NCI-H1417 treated with DMSO at 0.1 percent for 48 hours (cell line): Measurements from ENCODE around the gene LRRC45.
A peak's percentile ranks its signal among the peaks of the same experiment; 100 is the strongest.
"Not testable (repeated sequence)": the region's sequence is repeated elsewhere in the genome, so short reads cannot be mapped to it uniquely, and the experiment has no call there.

ENCODE experiments used
- DNase-seq: peaks from one replicate; lab custom pipeline; 2025; lab: John Stamatoyannopoulos, UW

The LRRC45 gene

DNA sequence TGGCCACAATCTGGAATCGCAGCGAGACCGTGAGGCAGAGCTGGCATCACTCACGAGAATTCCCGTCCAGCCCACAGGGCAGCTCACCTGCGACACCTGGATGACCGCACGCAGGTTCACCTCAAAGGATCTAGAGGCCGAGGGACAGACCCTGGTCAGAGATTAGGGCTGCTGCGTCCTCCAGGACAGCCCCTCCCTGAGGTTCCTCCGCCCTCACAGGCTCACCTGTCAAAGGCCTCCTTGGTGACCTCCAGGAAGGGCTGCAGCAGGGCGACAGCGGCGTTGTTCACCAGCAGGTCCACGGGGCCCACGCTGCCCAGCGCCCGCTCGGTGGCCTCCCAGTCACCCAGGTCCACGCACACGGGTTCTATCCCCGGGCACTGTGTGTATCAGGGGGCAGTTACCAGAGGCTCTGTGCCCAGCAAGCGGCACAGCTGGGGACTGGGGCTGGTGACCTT is 13.6 kb downstream of the LRRC45 start:
- no peak for DNase-seq

DNA sequence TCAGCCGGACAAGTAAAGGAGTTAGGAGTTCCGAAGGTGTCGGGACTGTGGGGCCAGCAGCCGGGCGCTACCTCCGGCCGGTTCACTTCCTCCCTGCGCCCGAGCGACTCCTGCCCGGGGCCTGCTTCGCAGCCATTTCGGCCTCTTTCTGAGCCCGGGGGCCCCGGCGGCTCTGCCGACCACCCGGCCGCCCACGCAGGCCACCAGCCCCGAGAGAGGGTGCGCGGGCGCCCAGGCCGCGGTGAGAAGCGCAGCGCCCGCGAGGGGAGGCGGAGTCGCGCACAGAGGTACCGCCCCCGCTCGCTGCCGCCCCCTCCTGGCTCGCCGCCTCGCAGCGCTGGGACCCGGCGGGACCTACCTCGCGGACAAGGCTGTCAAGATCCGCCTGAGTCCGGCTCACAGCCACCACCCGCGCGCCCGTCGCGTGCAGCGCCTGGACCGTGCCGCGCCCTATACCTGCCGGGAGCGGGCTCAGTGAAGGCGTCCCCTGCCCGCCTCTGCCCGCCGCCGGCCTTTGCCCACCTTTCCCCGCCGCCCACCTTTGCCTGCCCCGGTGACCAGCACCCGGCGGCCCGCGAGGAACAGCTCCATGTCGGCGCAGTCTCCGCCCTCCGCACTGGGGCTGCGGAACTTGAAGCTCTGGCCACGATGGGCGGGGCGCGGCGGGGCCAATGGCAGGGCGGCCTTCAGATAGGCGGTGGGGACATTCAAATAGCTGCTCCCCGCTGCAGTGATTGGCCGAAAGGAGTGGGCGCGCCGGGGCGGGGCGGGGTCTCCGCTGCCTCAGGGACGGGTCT is 14.2 kb downstream of the LRRC45 start, which contains the start of gene DCXR:
Gene DCXR (minus strand): TSS at position 606 of the 797 bp plus-strand sequence. CDS start 15 bp downstream, at position 591.
- DNase-seq = peak; percentile 63

DNA sequence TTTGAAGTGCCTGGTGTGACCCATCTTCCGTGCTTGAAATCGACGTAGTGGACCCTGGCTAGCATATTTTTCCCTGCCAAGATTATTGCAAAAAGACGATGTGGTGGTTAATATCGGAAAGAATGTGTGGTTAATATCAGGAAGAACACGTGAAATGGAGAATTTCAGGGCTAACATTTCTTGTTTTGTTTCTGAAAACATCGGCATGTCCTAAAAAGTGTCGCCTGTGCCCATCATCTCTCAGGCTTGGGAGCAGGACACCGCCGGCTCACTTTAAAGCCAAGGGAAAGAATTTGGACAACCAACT is 14.7 kb downstream of the LRRC45 start:
- no peak for DNase-seq

DNA sequence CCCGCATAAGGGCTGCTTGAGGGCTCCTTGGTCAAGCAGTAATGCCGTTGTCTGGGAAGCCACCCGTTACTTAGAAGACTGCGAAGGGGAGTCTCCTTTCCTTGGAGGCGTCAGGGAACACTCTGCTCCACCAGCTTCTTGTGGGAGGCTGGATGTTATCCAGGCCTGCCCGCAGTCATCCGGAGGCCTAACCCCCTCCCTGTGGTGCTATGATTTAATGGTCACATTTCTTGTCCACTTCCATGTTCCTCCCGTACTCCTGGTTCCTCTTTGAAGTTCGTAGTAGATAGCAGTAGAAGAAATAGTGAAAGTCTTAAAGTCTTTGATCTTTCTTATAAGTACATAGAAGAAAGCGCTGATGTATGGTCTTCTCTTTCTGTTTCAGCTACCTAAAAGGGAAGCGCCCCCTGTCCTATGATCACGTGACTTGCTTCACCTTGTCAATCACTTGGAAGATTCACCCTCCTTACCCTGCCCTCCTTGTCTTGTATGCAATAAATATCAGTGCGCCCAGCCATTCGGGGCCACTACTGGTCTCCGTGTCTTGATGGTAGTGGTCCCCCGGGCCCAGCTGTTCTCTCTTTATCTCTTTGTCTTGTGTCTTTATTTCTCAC is 15.8 kb downstream of the LRRC45 start:
- DNase-seq = not testable (repeated sequence)

DNA sequence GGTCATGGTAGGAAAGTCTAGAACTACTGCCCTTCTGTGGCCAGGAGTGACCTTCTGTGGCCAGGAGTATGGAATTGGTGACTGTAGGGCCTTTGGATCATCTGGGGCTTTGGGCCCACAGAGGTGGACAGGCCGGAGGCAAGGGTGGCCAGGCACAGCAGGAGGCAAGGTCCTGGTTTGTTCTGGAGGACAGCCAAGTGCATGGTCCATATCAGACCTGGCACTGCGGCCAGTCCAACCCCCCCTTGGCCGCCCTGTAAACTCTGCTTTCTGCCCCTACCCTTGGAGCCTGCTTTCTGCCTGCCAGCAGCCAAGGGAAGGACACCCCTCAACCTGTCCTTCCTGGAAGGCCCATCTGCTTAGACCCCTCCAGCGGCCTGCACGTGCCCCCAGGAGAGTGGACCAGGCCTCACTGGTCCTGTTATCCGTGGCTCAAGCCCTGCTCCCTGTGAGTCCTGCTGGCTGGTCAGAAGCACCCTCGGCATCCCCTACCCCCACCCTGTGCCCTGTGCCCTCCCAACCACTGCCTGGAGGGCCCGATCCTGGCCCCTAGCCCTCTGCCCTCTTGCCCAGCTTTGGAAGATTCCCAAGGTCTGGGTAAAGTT is 16.7 kb downstream of the LRRC45 start:
- no peak for DNase-seq

DNA sequence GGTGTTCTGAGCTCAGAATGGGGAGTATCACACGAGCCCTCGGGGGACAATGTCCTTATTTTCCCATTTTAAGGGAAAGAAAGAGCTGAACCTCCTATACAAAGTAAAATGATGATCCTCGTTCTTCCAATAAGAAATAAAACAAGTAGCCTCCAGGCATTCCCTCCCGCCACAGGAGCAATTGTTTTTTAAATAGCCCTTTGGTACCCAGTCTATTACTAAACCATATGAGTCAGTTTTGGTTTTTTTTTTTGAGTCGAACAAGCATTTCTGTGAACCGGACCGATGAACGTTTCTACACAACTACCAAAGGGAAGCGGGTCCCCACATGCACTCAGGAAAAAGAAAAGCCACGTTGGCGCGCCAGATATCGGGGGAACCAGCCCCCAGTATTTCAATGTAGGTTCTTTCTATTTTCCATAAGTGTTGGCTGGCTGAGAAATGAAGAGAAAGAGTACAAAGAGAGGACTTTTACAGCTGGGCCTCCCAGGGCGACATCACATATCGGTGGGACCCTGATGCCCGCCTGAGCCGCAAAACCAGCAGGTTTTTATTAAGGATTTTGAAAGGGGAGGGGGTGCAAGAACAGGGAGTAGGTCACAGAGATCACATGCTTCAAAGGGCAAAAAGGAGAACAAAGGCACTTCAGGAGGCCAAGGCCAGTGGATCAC is 18.2 kb downstream of the LRRC45 start:
- no peak for DNase-seq

DNA sequence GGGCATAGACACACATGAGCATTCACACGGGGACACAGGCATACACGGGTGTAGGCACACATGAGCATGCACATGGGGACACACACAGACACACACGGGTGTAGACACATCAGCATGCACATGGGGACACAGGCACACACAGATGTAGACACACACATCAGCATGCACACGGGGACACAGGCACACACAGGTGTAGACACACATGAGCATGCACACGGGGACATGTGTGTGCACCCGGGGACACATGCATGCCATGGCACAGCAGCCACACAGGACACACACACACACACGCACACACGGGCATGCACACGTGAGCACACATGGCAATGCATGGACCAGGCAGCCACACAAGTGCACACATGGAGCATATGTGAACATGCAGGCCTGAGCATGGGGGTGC is 19.5 kb downstream of the LRRC45 start:
- DNase-seq = no peak

DNA sequence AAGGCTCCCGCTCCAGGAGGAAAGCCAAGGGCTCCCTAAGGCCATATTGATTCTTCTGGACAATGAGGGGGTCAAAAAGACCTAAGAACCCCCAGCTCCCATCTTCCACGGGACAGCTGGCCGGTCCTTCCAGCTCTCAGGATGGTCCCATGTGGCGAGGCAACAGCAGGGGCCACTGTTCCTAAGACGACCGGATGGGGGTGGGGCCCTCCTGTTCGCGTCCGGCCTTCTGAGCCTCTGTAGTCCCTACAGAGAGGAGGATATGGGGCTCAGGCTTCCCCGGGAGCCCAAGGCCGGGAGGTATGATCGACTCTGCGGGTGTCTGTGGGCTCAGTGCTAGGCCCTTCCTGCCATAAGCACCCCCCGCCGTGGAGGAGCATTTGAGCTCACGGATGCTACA is 20.4 kb downstream of the LRRC45 start:
- DNase-seq = no peak

DNA sequence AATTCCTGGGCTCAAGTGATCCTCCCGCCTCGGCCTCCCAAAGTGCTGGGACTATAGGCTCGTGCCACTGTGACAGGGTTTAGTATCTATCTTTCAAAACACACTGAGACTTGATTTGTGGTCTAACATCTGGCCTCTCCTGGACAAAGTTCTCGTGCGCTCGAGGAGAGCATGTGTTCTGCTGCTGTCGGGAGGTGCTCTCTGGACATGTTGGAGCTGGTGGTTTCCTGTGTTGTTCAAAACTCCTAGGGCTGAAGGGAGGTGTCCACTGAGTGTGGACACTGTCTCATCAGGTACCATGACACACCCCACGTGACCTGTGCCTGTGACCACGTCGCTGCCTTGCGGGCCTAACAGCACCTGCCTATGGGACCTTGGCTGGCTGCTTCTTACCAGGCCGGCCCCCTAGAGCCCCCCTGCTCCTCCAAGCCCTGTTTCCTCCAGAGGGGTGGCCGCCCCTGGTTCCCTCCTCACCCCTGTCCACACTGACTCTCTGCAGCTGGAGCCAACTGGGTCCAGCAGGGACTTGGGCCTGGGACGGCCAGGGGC is 22.9 kb downstream of the LRRC45 start:
- DNase-seq = no peak

DNA sequence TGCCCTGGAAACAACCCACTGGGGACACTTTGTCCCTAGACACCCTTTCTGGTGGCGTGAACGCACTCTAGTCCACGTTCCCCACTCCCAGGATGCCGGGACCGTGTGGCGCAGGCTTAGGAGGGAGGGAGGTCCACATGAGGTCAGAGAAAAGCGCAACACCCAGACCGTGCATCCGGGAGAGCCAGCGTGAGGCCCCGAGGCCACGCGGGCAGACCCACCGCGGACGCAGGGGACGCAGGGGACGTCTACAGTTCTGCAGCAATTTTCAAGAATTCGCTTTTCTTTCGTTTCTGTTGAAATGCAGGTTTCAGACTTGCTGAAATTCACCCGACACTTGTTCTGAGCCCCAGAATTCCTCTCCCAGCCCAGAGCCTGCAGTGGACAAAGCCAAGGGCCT is 23.8 kb downstream of the LRRC45 start:
- no peak for DNase-seq

DNA sequence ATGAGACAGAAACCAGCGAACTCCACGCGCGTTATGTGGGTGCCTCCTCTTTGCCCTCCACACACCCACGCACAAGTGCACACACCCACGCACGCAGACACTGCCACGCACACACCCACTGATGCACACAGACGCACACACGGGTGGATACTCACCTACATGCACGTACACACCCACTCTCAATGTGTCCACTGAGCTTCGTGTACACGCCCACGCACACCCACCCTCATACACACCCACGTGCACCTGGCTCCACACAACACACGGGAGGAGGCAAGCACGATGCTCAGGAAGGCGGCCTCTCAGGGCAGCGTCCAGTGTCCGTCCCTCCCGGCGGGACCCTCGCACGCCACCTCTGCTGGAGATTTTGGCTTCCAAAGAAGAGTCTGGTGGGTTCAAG is 24.3 kb downstream of the LRRC45 start:
- no peak for DNase-seq

DNA sequence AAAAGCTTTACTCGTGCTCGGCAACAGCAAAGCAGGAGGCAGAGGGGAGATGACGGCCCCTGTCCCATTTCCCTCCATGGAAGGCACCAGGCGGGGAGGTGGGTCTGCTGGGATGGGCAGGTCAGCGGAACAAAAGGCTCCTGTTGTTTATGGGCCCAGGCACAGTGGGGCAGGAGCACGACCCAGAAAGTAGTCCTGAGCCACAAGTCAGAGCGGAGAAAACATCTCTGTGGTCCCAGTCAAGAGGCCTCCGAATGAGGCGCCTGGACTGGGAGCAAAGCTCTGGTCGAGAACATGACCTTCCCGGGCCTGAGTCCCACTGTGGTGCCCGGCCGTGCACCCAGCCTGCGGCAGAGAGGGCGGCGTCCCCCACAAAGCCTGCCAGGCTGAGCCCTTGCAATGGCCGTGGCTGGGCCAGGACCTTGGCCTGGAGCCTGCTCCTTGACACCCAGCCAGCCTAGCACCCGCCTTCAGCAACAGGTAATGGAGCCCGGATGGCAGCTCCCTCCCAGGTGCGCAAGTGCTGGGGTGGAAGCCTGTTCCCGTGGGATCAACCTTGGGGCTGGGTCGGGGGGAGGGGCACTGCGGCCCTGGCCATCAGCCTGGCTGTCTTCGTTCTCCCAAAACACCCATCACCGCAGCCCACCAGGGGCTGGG is 24.9 kb downstream of the LRRC45 start:
- DNase-seq = no peak

DNA sequence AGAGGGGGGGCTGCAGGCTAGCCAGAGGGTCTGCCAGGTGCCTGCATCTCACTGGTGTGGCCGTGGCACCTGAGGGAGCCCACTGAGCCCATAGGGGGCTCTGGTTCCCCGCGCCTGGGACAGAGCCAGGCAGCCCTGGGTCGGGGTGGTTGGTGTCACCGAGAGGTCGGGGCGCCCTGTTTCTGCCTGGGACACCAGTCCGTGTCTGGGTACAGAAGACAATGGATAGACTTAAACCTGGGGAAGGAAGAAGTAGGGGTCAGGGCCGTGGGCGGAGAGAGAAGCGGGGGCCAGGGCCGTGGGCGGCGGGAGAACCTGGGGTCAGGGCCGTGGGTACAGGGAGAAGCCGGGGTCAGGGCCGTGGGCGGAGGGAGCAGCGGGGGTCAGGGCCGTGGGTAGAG is 25.5 kb downstream of the LRRC45 start:
- DNase-seq = no peak

DNA sequence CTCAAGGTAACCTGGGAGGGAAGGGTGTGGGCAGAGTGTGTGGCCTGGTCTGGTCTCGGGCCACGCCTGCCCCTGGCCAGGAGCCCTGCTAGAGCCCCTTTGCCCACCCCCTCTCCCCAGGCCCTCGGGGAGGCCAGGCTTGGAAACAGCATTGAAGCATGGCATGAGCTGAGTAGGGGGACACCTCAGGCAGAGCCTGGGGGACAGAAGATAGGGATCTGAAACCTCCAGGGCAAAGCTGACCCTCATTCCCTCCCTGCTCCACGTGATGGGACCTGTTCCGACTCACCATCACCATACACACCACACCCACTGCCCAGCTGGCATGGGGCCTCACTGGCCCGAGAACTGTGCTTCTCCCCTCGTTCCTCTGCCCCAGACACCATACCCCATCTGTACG is 26.0 kb downstream of the LRRC45 start:
- DNase-seq = no peak

DNA sequence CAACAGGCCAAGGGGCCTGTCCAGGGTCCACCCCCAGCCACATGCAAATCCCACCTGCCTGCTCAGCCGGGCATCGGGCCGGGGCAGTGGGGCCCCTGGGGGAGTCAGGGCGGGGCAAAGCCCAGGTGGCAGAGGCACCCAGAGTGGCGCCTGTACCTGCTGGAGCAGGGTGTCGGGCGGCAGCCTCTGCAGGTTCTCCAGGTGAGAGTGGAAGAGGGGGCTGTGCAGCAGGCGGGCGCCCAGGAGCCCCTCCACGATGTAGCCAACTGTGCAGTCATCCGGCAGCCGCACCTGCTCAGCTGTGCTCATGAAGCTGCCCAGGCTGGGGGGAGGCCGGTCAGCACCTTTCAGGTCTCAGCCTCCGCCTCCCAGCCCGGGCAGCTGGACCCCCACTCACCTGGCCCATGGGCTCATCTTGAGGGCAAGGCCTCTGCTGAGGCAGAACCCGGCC is 26.4 kb downstream of the LRRC45 start:
- DNase-seq = no peak

DNA sequence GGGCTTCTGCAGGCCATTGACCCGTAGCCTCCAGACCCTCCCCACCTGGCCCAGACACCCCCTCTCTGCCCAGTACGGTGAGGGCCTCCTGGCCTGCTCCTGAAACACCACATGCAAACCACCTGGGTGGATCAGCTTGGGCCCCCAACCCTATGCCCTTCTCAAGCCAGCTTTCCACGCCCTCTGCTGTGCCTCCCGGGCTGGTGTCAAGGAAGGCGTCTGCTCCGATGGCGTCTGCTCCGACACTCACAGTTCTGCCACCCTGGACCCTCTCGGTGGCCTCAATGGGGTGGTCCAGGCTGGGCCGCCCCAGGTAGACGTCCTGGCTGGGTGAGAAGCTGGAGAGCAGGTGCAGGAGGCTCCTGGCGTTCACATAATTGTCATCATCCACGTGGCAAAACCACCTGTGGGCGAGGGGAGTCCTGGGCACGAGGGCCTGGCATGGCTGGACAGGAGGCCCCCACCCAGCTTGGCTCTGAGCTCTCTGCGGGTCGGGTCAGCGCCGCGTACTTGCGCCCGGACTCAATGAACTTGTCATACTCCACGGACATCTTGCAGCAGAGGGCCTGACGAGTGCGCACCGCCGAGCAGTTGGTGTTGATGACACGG is 27.2 kb downstream of the LRRC45 start:
- DNase-seq = no peak

DNA sequence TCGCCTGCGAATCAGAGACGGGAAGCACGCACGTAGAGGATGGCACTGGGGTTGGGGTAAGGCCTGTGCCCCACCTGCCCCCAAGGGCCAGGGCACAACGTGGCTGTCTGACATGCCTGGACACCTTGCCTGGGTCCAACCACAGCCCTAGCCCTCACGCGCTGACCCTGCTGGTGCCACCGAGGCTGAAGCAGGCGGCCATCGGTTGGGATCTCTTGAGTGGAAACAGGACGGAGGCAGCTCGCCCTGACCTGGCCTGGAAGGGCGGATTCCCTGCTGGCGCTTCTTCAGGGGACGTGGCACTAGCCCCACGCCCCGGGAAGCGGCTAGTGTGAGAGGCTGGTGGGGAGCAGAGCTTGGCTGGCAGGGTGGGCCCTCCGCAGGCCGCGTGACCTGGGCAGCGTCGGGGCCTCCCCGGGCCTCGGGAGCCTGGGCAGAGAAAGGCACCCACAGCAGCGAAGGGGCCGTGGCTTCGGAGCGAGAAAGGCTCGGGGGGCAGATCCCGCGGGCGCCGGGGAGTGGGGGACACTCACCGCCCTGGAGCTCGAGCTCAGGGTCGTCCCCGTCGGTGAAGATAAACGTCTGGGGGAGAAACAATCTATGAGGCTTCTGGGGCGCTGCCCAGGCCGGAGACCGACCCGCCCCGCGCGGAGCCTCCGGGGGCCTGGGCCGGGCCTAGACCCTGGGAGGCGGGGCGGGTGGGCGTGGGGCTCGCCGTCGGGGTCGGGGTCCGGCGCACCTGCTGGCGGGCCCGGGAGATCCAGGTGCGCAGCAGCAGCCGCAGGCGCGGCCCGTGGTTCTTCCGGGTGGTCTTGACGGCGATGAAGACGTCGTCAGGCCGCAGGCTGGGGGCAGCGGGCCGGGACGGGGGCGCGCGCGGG is 27.9 kb downstream of the LRRC45 start:
- DNase-seq = no peak

DNA sequence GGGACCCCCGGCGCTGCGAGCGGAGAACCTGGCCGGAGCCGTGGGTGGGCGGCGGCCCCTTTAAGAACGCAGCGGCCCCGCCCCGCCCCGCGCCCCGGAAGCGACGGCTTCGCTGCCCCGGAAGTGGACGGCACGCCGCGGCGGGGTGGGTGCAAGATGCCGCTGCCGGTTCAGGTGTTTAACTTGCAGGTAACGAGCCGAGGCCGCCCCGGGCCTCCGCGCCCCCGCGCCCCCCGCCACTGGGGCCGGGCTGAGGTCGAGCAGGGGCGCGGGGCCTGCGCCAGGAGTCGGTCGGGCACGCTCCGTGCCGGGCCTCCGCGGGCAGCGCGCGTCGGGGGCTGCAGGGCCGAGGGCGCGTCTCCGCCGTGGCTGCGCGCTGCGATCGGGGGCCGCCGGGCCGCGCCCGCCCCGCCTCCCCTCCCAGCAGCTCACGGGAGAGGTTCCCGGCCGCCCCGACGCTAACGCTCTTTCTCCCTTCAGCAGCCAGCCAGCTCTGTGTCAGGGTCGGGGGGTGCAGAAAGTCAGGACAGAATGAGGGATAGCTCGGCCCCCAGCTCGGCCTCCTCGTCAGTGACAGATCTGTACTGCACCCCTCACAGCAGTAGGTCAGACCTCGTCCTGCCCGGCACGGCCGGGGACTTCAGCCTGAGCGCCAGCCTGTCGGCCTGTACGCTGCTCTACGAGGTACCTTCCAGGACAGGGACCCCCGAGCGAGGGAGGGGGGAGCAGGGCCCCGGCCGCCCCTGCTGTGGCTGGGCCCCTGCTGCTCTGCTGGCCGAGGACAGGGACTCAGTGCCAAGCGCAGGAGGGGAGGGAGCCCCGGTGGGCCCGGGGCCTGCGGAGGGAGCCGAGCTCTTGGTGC is 28.9 kb downstream of the LRRC45 start, which contains the start of the genes GPS1 and RFNG:
Gene GPS1 (plus strand): TSS at position 123 of the 862 bp plus-strand sequence. CDS start 34 bp downstream, at position 157.
Gene RFNG (minus strand): TSS at position 36 of the 862 bp plus-strand sequence. CDS start 45 bp downstream, outside the sequence.
- DNase-seq = no peak

DNA sequence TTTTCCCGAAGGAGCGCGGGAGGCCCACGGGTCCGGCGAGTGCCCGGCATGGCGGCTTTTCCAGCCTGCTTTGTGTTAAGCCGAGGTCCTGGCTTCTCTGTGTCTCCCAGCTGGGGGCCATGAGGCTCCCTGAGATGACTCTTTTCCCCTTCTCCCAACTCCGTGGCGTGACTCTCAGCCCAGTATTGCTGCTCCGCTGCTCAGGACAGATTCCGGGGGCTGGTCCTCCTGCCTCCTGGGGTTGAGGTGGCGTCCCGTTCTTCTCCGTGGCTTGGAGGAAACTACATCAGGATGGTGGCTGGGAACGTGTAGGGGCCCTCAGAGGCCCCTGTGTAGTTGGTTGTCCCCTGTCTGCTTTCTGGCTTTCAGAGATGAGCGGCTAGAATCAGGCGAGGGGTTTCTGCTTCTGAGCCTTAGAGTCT is 29.5 kb downstream of the LRRC45 start:
- no peak for DNase-seq
